ENCODE data around the gene CRCP. TPM values are rescaled to one million over a fixed set of nuclear protein-coding genes. Genes with fewer than 3 reads are reported as not detected.
"Not testable (repeated sequence)": the region's sequence is repeated elsewhere in the genome, so short reads cannot be mapped to it uniquely, and the experiment has no call there.

The CRCP gene
- total and polyA plus RNA-seq, 4 donors, result 13.0 to 52.6 (median 18.4) TPM

DNA sequence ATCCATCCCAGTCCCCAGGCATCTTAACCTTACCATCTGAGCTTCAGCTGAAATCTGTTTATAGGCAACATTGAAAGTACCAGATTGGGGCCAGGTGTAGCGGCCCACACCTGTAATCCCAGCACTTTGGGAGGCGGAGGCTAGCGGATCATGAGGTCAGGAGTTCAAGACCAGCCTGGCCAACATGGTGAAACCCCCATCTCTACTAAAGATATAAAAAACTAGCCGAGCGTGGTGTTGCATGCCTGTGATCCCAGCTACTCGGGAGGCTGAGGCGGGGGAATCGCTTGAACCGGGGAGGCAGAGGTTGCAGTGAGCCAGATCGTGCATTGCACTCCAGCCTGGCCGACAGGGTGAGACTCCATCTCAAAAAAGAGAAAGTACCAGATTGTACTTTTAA lies 39.0 kb downstream of the CRCP start:
- 96% methylated on average over 11 of the region's 11 CpGs for WGBS
- DNase-seq (ENCODE audit: low spot score), result no peak
- Histone ChIP-seq H3K9me3 (ENCODE audit: control insufficient read depth in 4 of 4, low read length in 3 of 4) (no peaks in the 10 kb centered on the region), H3K9ac (ENCODE audit: low read depth in 1 of 2, low read length in 2 of 2) (no peak overlapping the region), H3K27me3 (ENCODE audit: control insufficient read depth in 4 of 4, insufficient read depth in 4 of 4, low read length in 3 of 4) (no peaks in the 10 kb centered on the region), H3K27ac (ENCODE audit: low read depth in 1 of 2, low read length in 2 of 2) (peak overlapping the region; percentile 75 to 97), H3K36me3 (ENCODE audit: control insufficient read depth in 4 of 4, insufficient read depth in 3 of 4, low read depth in 1 of 4, low read length in 3 of 4) (peaks cover 3 to 37% (median 20%) of the 10 kb centered on the region in 4 donors), H3K4me3 (ENCODE audit: low read depth in 1 of 3, low read length in 3 of 3) (no peak overlapping the region), H3K4me1 (ENCODE audit: control insufficient read depth in 4 of 4, insufficient read depth in 4 of 4, low read length in 3 of 4) (peaks cover 10 to 30% (median 20%) of the 10 kb centered on the region in 4 donors)
- no peak for TF ChIP-seq FOXA2 (IDR thresholded peaks at IDR 0.05)
- TF ChIP-seq, protein P1, sequence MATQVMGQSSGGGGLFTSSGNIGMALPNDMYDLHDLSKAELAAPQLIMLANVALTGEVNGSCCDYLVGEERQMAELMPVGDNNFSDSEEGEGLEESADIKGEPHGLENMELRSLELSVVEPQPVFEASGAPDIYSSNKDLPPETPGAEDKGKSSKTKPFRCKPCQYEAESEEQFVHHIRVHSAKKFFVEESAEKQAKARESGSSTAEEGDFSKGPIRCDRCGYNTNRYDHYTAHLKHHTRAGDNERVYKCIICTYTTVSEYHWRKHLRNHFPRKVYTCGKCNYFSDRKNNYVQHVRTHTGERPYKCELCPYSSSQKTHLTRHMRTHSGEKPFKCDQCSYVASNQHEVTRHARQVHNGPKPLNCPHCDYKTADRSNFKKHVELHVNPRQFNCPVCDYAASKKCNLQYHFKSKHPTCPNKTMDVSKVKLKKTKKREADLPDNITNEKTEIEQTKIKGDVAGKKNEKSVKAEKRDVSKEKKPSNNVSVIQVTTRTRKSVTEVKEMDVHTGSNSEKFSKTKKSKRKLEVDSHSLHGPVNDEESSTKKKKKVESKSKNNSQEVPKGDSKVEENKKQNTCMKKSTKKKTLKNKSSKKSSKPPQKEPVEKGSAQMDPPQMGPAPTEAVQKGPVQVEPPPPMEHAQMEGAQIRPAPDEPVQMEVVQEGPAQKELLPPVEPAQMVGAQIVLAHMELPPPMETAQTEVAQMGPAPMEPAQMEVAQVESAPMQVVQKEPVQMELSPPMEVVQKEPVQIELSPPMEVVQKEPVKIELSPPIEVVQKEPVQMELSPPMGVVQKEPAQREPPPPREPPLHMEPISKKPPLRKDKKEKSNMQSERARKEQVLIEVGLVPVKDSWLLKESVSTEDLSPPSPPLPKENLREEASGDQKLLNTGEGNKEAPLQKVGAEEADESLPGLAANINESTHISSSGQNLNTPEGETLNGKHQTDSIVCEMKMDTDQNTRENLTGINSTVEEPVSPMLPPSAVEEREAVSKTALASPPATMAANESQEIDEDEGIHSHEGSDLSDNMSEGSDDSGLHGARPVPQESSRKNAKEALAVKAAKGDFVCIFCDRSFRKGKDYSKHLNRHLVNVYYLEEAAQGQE (IDR thresholded peaks at IDR 0.05), result peak; percentile 7

GRCh38 chr7:66156035-66156434 lies 41.4 kb downstream of the CRCP start:
- WGBS, result 94% methylated on average over 7 of the region's 7 CpGs
- not testable (repeated sequence) for H3K4me3 ChIP-seq (ENCODE audit: low read depth in 1 of 3, low read length in 3 of 3); H3K27me3 ChIP-seq (ENCODE audit: control insufficient read depth in 4 of 4, insufficient read depth in 4 of 4, low read length in 3 of 4); H3K9ac ChIP-seq (ENCODE audit: low read depth in 1 of 2, low read length in 2 of 2); H3K27ac ChIP-seq (ENCODE audit: low read depth in 1 of 2, low read length in 2 of 2); H3K9me3 ChIP-seq (ENCODE audit: control insufficient read depth in 4 of 4, low read length in 3 of 4); DNase-seq (ENCODE audit: low spot score)
- Histone ChIP-seq H3K4me1 (ENCODE audit: control insufficient read depth in 4 of 4, insufficient read depth in 4 of 4, low read length in 3 of 4) (peaks cover 4 to 13% (median 9%) of the 10 kb centered on the region in 4 donors), H3K36me3 (ENCODE audit: control insufficient read depth in 4 of 4, insufficient read depth in 3 of 4, low read depth in 1 of 4, low read length in 3 of 4) (peaks cover 3 to 37% (median 20%) of the 10 kb centered on the region in 4 donors)

DNA sequence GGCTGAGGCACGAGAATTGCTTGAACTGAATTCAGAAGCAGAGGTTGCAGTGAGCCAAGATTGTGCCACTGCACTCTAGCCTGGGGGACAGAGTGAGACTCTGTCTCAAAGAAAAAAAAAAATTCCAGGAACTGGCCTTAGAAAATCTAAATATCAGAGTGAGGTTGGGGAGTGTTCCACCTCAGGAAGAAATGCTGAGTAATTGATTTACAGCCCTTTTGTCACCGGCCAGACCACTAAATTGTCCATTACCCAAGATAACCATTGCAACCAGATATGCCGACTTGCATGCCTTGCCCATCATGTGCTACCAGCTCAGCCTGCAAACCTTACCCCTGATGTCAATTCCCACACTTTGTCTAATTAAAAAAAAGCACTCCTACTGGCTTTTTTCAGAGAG lies 42.4 kb downstream of the CRCP start:
- Histone ChIP-seq H3K27me3 (ENCODE audit: control insufficient read depth in 4 of 4, insufficient read depth in 4 of 4, low read length in 3 of 4) (no peaks in the 10 kb centered on the region), H3K9ac (ENCODE audit: low read depth in 1 of 2, low read length in 2 of 2) (no peak overlapping the region), H3K9me3 (ENCODE audit: control insufficient read depth in 4 of 4, low read length in 3 of 4) (no peaks in the 10 kb centered on the region), H3K4me3 (ENCODE audit: low read depth in 1 of 3, low read length in 3 of 3) (no peak overlapping the region), H3K27ac (ENCODE audit: low read depth in 1 of 2, low read length in 2 of 2) (no peak overlapping the region), H3K36me3 (ENCODE audit: control insufficient read depth in 4 of 4, insufficient read depth in 3 of 4, low read depth in 1 of 4, low read length in 3 of 4) (peaks cover 3 to 34% (median 19%) of the 10 kb centered on the region in 4 donors), H3K4me1 (ENCODE audit: control insufficient read depth in 4 of 4, insufficient read depth in 4 of 4, low read length in 3 of 4) (peaks cover 2 to 6% (median 3%) of the 10 kb centered on the region in 4 donors)
- WGBS, result 65% methylated on average over 3 of the region's 3 CpGs
- TF ChIP-seq JUND (IDR thresholded peaks at IDR 0.05) (no peak), HNF4G (IDR thresholded peaks at IDR 0.05) (no peak), NR2F2 (IDR thresholded peaks at IDR 0.05) (no peak), FOXA2 (IDR thresholded peaks at IDR 0.05) (no peak), SP1 (IDR thresholded peaks at IDR 0.05) (no peak), FOXA1 (IDR thresholded peaks at IDR 0.05) (no peak), EGR1 (IDR thresholded peaks at IDR 0.05; ENCODE audit: low read depth in 2 of 2) (no peak), RAD21 (IDR thresholded peaks at IDR 0.05) (no peak), TAF1 (conservative IDR thresholded peaks at IDR 0.05) (no peak), CTCF (IDR thresholded peaks at IDR 0.05; ENCODE audit: low read depth, low read length, missing input control) (no peak)
- TF ChIP-seq, protein P1 (IDR thresholded peaks at IDR 0.05), result no peak
- TF ChIP-seq, protein P2, sequence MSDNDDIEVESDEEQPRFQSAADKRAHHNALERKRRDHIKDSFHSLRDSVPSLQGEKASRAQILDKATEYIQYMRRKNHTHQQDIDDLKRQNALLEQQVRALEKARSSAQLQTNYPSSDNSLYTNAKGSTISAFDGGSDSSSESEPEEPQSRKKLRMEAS (IDR thresholded peaks at IDR 0.05), result no peak
- no peak for DNase-seq (ENCODE audit: low spot score)

Data from liver (tissue), 9 donors.